ENCODE measurements around the gene GSN.

GRCh38 chr9:121232251-121232650 is 35.7 kb upstream of the GSN start:
- TF ChIP-seq CTCF (IDR thresholded peaks at IDR 0.05) (no peak), POLR2A (IDR thresholded peaks at IDR 0.05) (no peak)

Data from adrenal gland (tissue), 5 donors.